Kasumi-1 (cell line): ENCODE measurements around the gene CAMK2N2.

ENCODE experiments used
- DNase-seq, 2 experiments: peaks; one replicate each; lab custom pipeline; 2025; lab: John Stamatoyannopoulos, UW

Gene CAMK2N2

GRCh38 chr3:184222521-184222920 is 38.8 kb downstream of the CAMK2N2 start:
- no peak for DNase-seq

GRCh38 chr3:184218814-184219213 is 42.5 kb downstream of the CAMK2N2 start:
- no peak for DNase-seq

- DNase-seq, result no peak
Observed at GRCh38 chr3:184211718-184212117, 49.6 kb downstream of the CAMK2N2 start.

GRCh38 chr3:184211297-184211696 is 50.1 kb downstream of the CAMK2N2 start:
- DNase-seq, result no peak
